Loucy (cell line): ENCODE results near the gene PPP1R14B.

Source experiments
- CTCF ChIP-seq: fragments of 200-600 bp; sonication (generic); conservative IDR thresholded peaks from 2 replicates; pipeline ENCODE4 v1.5.1; 2014; ENCODE audit warnings: mild to moderate bottlenecking, antibody characterized with exemption, low read length
- EZH2phosphoT487 ChIP-seq: fragments of 200-600 bp; IDR thresholded peaks from 2 replicates; pipeline ENCODE4 v1.6.1; 2018; ENCODE audit warnings: antibody characterized with exemption, mild to moderate bottlenecking, moderate library complexity, borderline replicate concordance

DNA sequence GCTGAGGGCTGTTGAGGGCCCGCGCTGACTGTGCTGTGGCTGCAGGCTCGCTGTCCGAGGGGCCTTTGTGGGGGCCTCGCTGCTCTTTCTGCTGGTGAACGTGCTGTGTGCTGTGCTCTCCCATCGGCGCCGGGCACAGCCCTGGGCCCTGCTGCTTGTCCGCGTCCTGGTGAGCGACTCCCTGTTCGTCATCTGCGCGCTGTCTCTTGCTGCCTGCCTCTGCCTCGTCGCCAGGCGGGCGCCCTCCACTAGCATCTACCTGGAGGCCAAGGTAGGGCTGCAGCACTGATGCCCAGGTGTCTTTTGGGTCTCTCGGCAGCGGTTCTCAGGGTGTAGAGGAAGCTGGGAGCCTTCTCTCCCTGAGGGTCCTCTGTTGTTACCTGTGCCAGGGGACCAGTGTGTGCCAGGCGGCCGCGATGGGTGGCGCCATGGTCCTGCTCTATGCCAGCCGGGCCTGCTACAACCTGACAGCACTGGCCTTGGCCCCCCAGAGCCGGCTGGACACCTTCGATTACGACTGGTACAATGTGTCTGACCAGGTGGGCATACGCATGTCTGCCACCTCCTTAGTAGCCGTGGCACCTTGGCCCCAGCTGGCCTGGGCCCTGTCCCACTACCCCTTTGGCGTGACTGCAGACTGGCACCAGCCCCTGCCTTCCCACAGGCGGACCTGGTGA is 41.1 kb upstream of the PPP1R14B start:
- TF ChIP-seq CTCF: no peak
- TF ChIP-seq EZH2phosphoT487: no peak
